ENCODE data around the gene TASP1. TPM values are rescaled to one million over a fixed set of nuclear protein-coding genes. Genes with fewer than 3 reads are reported as not detected.
A peak's percentile ranks its signal among the peaks of the same experiment; 100 is the strongest.
"Not testable (repeated sequence)": the region's sequence is repeated elsewhere in the genome, so short reads cannot be mapped to it uniquely, and the experiment has no call there.

Gene TASP1
- total RNA-seq, 1 experiment from 2014 or later, result 13.9 TPM

GRCh38 chr20:13626724-13627123, 12.0 kb downstream of the TASP1 start:
- no peak overlapping the region for H3K4me2 ChIP-seq (ENCODE audit: low read length)
- no peaks in the 10 kb centered on the region for H3F3A ChIP-seq (ENCODE audit: low read length, unreplicated experiment)
- no peak overlapping the region for H2AFZ ChIP-seq (ENCODE audit: low read length)
- no peak for DNase-seq
- no peaks in the 10 kb centered on the region for H4K20me1 ChIP-seq (ENCODE audit: low read length)
- no peak overlapping the region for H3K9ac ChIP-seq (ENCODE audit: low read length)
- no peak overlapping the region for H3K27ac ChIP-seq (ENCODE audit: low read length)
- no peaks in the 10 kb centered on the region for H3K9me3 ChIP-seq (ENCODE audit: low read length)
- no TSS peak for BruUV-seq (replicated peaks)
- POLR2A ChIA-PET (ENCODE audit: unreplicated experiment), result no interaction called here
- H3K36me3 ChIP-seq (ENCODE audit: low read depth, low read length), result 0 out of 2 replicates have a peak, but pooled peaks cover 12% of the 10 kb centered on the region
- no peaks in the 10 kb centered on the region for H3K27me3 ChIP-seq (ENCODE audit: low read length)
- H3K4me3 ChIP-seq (ENCODE audit: low read length), result no peak overlapping the region
- TF ChIP-seq EZH2 (IDR thresholded peaks at IDR 0.05; ENCODE audit: low read length, unreplicated experiment), result no peak
- no peak for TF ChIP-seq EZH2phosphoT487 (IDR thresholded peaks at IDR 0.05; ENCODE audit: borderline replicate concordance, low read length)
- TF ChIP-seq CTCF (conservative IDR thresholded peaks at IDR 0.05; ENCODE audit: low read depth, low read length), result no peak
- H3K4me1 ChIP-seq (ENCODE audit: insufficient read depth, low read length), result no peaks in the 10 kb centered on the region
- no peaks in the 10 kb centered on the region for H3K9me2 ChIP-seq (replicated peaks; ENCODE audit: low read length)
- ATAC-seq, result no peak
- intact Hi-C loops (cut with micrococcal nuclease), result no loop called here
- peaks cover 12% of the 10 kb centered on the region for H3K79me2 ChIP-seq (ENCODE audit: low read length)
- CTCF ChIA-PET, result no interaction called here

GRCh38 chr20:13625304-13625979, 13.3 kb downstream of the TASP1 start:
- ChIA-PET CTCF (no interaction called here), POLR2A (ENCODE audit: unreplicated experiment) (no interaction called here)
- H3K36me3 ChIP-seq (ENCODE audit: low read depth, low read length), result 0 out of 2 replicates have a peak, but pooled peaks cover 12% of the 10 kb centered on the region
- H3K79me2 ChIP-seq (ENCODE audit: low read length), result 0 out of 2 replicates have a peak, but pooled peaks cover 3% of the 10 kb centered on the region
- TF ChIP-seq EZH2 (IDR thresholded peaks at IDR 0.05; ENCODE audit: low read length, unreplicated experiment) (no peak), EZH2phosphoT487 (IDR thresholded peaks at IDR 0.05; ENCODE audit: borderline replicate concordance, low read length) (no peak), CTCF (conservative IDR thresholded peaks at IDR 0.05; ENCODE audit: low read depth, low read length) (no peak)
- no peaks in the 10 kb centered on the region for H3K27me3 ChIP-seq (ENCODE audit: low read length)
- no peak for DNase-seq
- H3K4me3 ChIP-seq (ENCODE audit: low read length), result no peak overlapping the region
- no peaks in the 10 kb centered on the region for H3K9me2 ChIP-seq (replicated peaks; ENCODE audit: low read length)
- no peaks in the 10 kb centered on the region for H4K20me1 ChIP-seq (ENCODE audit: low read length)
- no peaks in the 10 kb centered on the region for H3K4me1 ChIP-seq (ENCODE audit: insufficient read depth, low read length)
- H3K9me3 ChIP-seq (ENCODE audit: low read length), result no peaks in the 10 kb centered on the region
- no peak for ATAC-seq
- no peak overlapping the region for H3K9ac ChIP-seq (ENCODE audit: low read length)
- H3K4me2 ChIP-seq (ENCODE audit: low read length), result no peak overlapping the region
- H3F3A ChIP-seq (ENCODE audit: low read length, unreplicated experiment), result no peaks in the 10 kb centered on the region
- BruUV-seq (replicated peaks), result no TSS peak
- no peak overlapping the region for H2AFZ ChIP-seq (ENCODE audit: low read length)
- intact Hi-C loops (cut with micrococcal nuclease), result no loop called here
- H3K27ac ChIP-seq (ENCODE audit: low read length), result no peak overlapping the region

GRCh38 chr20:13619415-13619814, 19.3 kb downstream of the TASP1 start:
- DNase-seq; H3K4me2 ChIP-seq (ENCODE audit: low read length); H4K20me1 ChIP-seq (ENCODE audit: low read length); H2AFZ ChIP-seq (ENCODE audit: low read length); H3K36me3 ChIP-seq (ENCODE audit: low read depth, low read length); H3F3A ChIP-seq (ENCODE audit: low read length, unreplicated experiment); H3K9ac ChIP-seq (ENCODE audit: low read length); H3K27me3 ChIP-seq (ENCODE audit: low read length); BruUV-seq (replicated peaks); H3K79me2 ChIP-seq (ENCODE audit: low read length); H3K9me3 ChIP-seq (ENCODE audit: low read length); H3K9me2 ChIP-seq (replicated peaks; ENCODE audit: low read length); H3K4me1 ChIP-seq (ENCODE audit: insufficient read depth, low read length); H3K4me3 ChIP-seq (ENCODE audit: low read length); POLR2A ChIA-PET (ENCODE audit: unreplicated experiment); ATAC-seq; CTCF ChIA-PET; H3K27ac ChIP-seq (ENCODE audit: low read length): not testable (repeated sequence)
- intact Hi-C loops (cut with micrococcal nuclease), result loop anchor here (10.0 kb wide), 1 partner anchor 165 kb away; the partner anchor contains the start of genes ESF1 and NDUFAF5

- H3K79me2 ChIP-seq (ENCODE audit: low read length); H3F3A ChIP-seq (ENCODE audit: low read length, unreplicated experiment); H3K9me2 ChIP-seq (replicated peaks; ENCODE audit: low read length); POLR2A ChIA-PET (ENCODE audit: unreplicated experiment); H3K9me3 ChIP-seq (ENCODE audit: low read length); H3K9ac ChIP-seq (ENCODE audit: low read length); H3K27me3 ChIP-seq (ENCODE audit: low read length); H3K4me3 ChIP-seq (ENCODE audit: low read length); H3K4me2 ChIP-seq (ENCODE audit: low read length); H3K4me1 ChIP-seq (ENCODE audit: insufficient read depth, low read length); H4K20me1 ChIP-seq (ENCODE audit: low read length); H3K36me3 ChIP-seq (ENCODE audit: low read depth, low read length); BruUV-seq (replicated peaks); H2AFZ ChIP-seq (ENCODE audit: low read length): not testable (repeated sequence)
- peak; percentile 33 for DNase-seq
- CTCF ChIA-PET, result interaction anchor here (0.6 kb wide), 1 partner anchor 161 kb away, joined by 3 read pairs; no protein-coding TSS in a partner anchor
- intact Hi-C loops (cut with micrococcal nuclease), result loop anchor here (1.0 to 10.0 kb wide), 2 partner anchors 64 to 166 kb away; partner anchors contain the start of genes ESF1 and NDUFAF5
- peak; percentile 92 for ATAC-seq
- H3K27ac ChIP-seq (ENCODE audit: low read length), result peak overlapping the region; percentile 40; the same call in 1 of the 2 replicates
Observed at GRCh38 chr20:13618456-13618855, 20.3 kb downstream of the TASP1 start.

GRCh38 chr20:13617585-13617984, 21.1 kb downstream of the TASP1 start:
- H3K9me3 ChIP-seq (ENCODE audit: low read length); H3K9me2 ChIP-seq (replicated peaks; ENCODE audit: low read length); H4K20me1 ChIP-seq (ENCODE audit: low read length); H3K36me3 ChIP-seq (ENCODE audit: low read depth, low read length); POLR2A ChIA-PET (ENCODE audit: unreplicated experiment); H3K79me2 ChIP-seq (ENCODE audit: low read length); H3K27ac ChIP-seq (ENCODE audit: low read length); H3K4me2 ChIP-seq (ENCODE audit: low read length); H3K27me3 ChIP-seq (ENCODE audit: low read length); H3K9ac ChIP-seq (ENCODE audit: low read length); H2AFZ ChIP-seq (ENCODE audit: low read length); CTCF ChIA-PET; H3K4me3 ChIP-seq (ENCODE audit: low read length); DNase-seq; BruUV-seq (replicated peaks); H3F3A ChIP-seq (ENCODE audit: low read length, unreplicated experiment); H3K4me1 ChIP-seq (ENCODE audit: insufficient read depth, low read length): not testable (repeated sequence)
- peak; percentile 58 for ATAC-seq
- intact Hi-C loops (cut with micrococcal nuclease), result loop anchor here (10.0 kb wide), 1 partner anchor 167 kb away; the partner anchor contains the start of genes ESF1 and NDUFAF5
